Hippocampal formation (tissue), 2 donors: ENCODE measurements around the gene TSPEAR.

ENCODE experiments used
- DNase-seq, 2 donors: peaks; one replicate each; lab custom pipeline; 2025; lab: John Stamatoyannopoulos, UW

Gene TSPEAR

GRCh38 chr21:44740742-44741141 lies 29.4 kb upstream of the TSPEAR start:
- no peak for DNase-seq

GRCh38 chr21:44739316-44739715 lies 27.9 kb upstream of the TSPEAR start:
- DNase-seq, result no peak

GRCh38 chr21:44738621-44739020 lies 27.2 kb upstream of the TSPEAR start:
- no peak for DNase-seq

GRCh38 chr21:44737706-44738354 lies 26.5 kb upstream of the TSPEAR start:
- no peak for DNase-seq

- DNase-seq, result no peak
Observed at GRCh38 chr21:44736291-44737004, 25.1 kb upstream of the TSPEAR start.

GRCh38 chr21:44735821-44736220 lies 24.4 kb upstream of the TSPEAR start:
- DNase-seq, result no peak

GRCh38 chr21:44734841-44735240 lies 23.5 kb upstream of the TSPEAR start:
- DNase-seq, result no peak

- DNase-seq, result no peak
Observed at GRCh38 chr21:44734026-44734745, 22.8 kb upstream of the TSPEAR start.

- DNase-seq, result no peak
Observed at GRCh38 chr21:44732956-44733355, 21.6 kb upstream of the TSPEAR start.

- DNase-seq, result no peak
Observed at GRCh38 chr21:44732263-44732662, 20.9 kb upstream of the TSPEAR start.

GRCh38 chr21:44730951-44731579 lies 19.7 kb upstream of the TSPEAR start:
- DNase-seq, result no peak

GRCh38 chr21:44730028-44730395 lies 18.6 kb upstream of the TSPEAR start:
- no peak for DNase-seq

- no peak for DNase-seq
Observed at GRCh38 chr21:44729336-44730027, 18.1 kb upstream of the TSPEAR start.

- DNase-seq, result no peak
Observed at GRCh38 chr21:44728716-44729115, 17.3 kb upstream of the TSPEAR start.

- no peak for DNase-seq
Observed at GRCh38 chr21:44727757-44728156, 16.4 kb upstream of the TSPEAR start.

- DNase-seq, result no peak
Observed at GRCh38 chr21:44727321-44727720, 15.9 kb upstream of the TSPEAR start.

GRCh38 chr21:44726826-44727225 lies 15.5 kb upstream of the TSPEAR start:
- no peak for DNase-seq

GRCh38 chr21:44724926-44725325 lies 13.6 kb upstream of the TSPEAR start:
- DNase-seq, result no peak

GRCh38 chr21:44724196-44724595 lies 12.8 kb upstream of the TSPEAR start:
- DNase-seq, result no peak

- no peak for DNase-seq
Observed at GRCh38 chr21:44723177-44724131, 12.1 kb upstream of the TSPEAR start.

- no peak for DNase-seq
Observed at GRCh38 chr21:44722731-44723130, 11.4 kb upstream of the TSPEAR start.
